Measurements from ENCODE around the gene ACMSD. TPM values are rescaled to one million over a fixed set of nuclear protein-coding genes. Genes with fewer than 3 reads are reported as not detected.

Gene ACMSD
- total and polyA plus RNA-seq, 9 of the 15 experiments (the other 6 are each of a cell fraction or from before 2014, with no cell fraction given) = not detected

DNA sequence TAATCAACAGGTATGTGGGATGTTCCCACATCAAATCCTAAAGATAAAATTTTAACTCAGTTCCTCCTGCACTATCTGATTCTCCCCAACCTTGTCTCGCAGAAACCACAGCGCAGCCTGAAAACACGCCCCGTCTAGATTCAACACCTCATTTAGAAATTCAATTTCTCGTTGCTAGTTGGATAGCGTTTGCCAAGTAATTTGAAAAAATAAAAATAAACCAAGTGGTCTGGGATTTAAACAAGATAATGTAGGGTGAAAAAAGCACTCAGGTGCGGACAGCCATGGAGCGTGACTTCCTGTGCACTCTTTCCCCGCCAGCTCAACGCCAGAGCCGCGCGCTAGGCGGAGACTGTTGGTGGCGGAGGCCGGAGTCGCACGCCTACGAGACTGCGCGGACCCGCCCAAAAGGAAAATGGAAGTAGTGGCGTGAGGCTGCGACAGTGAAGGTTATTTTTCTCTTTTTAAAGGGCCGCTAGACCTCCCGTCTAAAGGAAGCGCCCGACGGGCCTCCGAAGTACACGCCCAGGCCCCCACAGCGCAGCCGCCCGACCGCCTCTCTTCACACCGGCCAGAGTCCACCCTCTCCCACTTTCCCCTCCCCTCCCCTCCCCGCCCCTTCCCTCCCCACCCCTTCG, 79.6 kb downstream of the ACMSD start (continued):
- TF ChIP-seq, protein P1, sequence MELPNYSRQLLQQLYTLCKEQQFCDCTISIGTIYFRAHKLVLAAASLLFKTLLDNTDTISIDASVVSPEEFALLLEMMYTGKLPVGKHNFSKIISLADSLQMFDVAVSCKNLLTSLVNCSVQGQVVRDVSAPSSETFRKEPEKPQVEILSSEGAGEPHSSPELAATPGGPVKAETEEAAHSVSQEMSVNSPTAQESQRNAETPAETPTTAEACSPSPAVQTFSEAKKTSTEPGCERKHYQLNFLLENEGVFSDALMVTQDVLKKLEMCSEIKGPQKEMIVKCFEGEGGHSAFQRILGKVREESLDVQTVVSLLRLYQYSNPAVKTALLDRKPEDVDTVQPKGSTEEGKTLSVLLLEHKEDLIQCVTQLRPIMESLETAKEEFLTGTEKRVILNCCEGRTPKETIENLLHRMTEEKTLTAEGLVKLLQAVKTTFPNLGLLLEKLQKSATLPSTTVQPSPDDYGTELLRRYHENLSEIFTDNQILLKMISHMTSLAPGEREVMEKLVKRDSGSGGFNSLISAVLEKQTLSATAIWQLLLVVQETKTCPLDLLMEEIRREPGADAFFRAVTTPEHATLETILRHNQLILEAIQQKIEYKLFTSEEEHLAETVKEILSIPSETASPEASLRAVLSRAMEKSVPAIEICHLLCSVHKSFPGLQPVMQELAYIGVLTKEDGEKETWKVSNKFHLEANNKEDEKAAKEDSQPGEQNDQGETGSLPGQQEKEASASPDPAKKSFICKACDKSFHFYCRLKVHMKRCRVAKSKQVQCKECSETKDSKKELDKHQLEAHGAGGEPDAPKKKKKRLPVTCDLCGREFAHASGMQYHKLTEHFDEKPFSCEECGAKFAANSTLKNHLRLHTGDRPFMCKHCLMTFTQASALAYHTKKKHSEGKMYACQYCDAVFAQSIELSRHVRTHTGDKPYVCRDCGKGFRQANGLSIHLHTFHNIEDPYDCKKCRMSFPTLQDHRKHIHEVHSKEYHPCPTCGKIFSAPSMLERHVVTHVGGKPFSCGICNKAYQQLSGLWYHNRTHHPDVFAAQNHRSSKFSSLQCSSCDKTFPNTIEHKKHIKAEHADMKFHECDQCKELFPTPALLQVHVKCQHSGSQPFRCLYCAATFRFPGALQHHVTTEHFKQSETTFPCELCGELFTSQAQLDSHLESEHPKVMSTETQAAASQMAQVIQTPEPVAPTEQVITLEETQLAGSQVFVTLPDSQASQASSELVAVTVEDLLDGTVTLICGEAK (IDR thresholded peaks at IDR 0.05) = no peak; the same call in 1 of the 2 replicates
- TF ChIP-seq, protein P1 (CRISPR knock-in tag; IDR thresholded peaks at IDR 0.05) = no peak
- no peak for TF ChIP-seq NR3C1 (CRISPR knock-in tag; IDR thresholded peaks at IDR 0.05)
- no peak for TF ChIP-seq MAZ (CRISPR knock-in tag; conservative IDR thresholded peaks at IDR 0.05 in 1 of 2, IDR thresholded peaks at IDR 0.05 in 1 of 2)
- no peak for TF ChIP-seq ESRRA (IDR thresholded peaks at IDR 0.05; ENCODE audit: borderline replicate concordance, low read depth)
- TF ChIP-seq, protein P2, sequence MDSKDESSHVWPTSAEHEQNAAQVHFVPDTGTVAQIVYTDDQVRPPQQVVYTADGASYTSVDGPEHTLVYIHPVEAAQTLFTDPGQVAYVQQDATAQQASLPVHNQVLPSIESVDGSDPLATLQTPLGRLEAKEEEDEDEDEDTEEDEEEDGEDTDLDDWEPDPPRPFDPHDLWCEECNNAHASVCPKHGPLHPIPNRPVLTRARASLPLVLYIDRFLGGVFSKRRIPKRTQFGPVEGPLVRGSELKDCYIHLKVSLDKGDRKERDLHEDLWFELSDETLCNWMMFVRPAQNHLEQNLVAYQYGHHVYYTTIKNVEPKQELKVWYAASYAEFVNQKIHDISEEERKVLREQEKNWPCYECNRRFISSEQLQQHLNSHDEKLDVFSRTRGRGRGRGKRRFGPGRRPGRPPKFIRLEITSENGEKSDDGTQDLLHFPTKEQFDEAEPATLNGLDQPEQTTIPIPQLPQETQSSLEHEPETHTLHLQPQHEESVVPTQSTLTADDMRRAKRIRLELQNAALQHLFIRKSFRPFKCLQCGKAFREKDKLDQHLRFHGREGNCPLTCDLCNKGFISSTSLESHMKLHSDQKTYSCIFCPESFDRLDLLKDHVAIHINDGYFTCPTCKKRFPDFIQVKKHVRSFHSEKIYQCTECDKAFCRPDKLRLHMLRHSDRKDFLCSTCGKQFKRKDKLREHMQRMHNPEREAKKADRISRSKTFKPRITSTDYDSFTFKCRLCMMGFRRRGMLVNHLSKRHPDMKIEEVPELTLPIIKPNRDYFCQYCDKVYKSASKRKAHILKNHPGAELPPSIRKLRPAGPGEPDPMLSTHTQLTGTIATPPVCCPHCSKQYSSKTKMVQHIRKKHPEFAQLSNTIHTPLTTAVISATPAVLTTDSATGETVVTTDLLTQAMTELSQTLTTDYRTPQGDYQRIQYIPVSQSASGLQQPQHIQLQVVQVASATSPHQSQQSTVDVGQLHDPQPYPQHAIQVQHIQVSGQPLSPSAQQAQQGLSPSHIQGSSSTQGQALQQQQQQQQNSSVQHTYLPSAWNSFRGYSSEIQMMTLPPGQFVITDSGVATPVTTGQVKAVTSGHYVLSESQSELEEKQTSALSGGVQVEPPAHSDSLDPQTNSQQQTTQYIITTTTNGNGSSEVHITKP (IDR thresholded peaks at IDR 0.05; ENCODE audit: partially characterized antibody) = peak; percentile 74
- no peak for TF ChIP-seq MYBL2 (IDR thresholded peaks at IDR 0.05; ENCODE audit: low read depth)
- no peak for TF ChIP-seq MYBL2 (CRISPR knock-in tag; IDR thresholded peaks at IDR 0.05; ENCODE audit: borderline replicate concordance)
- no peak; the same call in 1 of the 2 replicates for TF ChIP-seq GTF2E2 (tag; IDR thresholded peaks at IDR 0.05)
- no peak for TF ChIP-seq ZNF224 (CRISPR knock-in tag; IDR thresholded peaks at IDR 0.05)
- no peak for TF ChIP-seq TSC22D4 (tag; IDR thresholded peaks at IDR 0.05)
- TF ChIP-seq, protein P3, sequence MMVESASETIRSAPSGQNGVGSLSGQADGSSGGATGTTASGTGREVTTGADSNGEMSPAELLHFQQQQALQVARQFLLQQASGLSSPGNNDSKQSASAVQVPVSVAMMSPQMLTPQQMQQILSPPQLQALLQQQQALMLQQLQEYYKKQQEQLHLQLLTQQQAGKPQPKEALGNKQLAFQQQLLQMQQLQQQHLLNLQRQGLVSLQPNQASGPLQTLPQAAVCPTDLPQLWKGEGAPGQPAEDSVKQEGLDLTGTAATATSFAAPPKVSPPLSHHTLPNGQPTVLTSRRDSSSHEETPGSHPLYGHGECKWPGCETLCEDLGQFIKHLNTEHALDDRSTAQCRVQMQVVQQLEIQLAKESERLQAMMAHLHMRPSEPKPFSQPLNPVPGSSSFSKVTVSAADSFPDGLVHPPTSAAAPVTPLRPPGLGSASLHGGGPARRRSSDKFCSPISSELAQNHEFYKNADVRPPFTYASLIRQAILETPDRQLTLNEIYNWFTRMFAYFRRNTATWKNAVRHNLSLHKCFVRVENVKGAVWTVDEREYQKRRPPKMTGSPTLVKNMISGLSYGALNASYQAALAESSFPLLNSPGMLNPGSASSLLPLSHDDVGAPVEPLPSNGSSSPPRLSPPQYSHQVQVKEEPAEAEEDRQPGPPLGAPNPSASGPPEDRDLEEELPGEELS (CRISPR knock-in tag; IDR thresholded peaks at IDR 0.05; ENCODE audit: borderline replicate concordance) = no peak
- TF ChIP-seq PRMT5 (CRISPR knock-in tag; IDR thresholded peaks at IDR 0.05) = no peak
